HG03064 (cell line): ENCODE results near the gene NAB2.
"Not testable (repeated sequence)": the region's sequence is repeated elsewhere in the genome, so short reads cannot be mapped to it uniquely, and the experiment has no call there.

Experiments
- ATAC-seq: cut with Tn5 transposase; IDR thresholded peaks from one replicate; pipeline ENCODE4 v1.9.1; 2021; ENCODE audit warnings: low read depth; ENCODE audit not compliant: unreplicated experiment

NAB2 gene, protein sequence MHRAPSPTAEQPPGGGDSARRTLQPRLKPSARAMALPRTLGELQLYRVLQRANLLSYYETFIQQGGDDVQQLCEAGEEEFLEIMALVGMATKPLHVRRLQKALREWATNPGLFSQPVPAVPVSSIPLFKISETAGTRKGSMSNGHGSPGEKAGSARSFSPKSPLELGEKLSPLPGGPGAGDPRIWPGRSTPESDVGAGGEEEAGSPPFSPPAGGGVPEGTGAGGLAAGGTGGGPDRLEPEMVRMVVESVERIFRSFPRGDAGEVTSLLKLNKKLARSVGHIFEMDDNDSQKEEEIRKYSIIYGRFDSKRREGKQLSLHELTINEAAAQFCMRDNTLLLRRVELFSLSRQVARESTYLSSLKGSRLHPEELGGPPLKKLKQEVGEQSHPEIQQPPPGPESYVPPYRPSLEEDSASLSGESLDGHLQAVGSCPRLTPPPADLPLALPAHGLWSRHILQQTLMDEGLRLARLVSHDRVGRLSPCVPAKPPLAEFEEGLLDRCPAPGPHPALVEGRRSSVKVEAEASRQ

DNA sequence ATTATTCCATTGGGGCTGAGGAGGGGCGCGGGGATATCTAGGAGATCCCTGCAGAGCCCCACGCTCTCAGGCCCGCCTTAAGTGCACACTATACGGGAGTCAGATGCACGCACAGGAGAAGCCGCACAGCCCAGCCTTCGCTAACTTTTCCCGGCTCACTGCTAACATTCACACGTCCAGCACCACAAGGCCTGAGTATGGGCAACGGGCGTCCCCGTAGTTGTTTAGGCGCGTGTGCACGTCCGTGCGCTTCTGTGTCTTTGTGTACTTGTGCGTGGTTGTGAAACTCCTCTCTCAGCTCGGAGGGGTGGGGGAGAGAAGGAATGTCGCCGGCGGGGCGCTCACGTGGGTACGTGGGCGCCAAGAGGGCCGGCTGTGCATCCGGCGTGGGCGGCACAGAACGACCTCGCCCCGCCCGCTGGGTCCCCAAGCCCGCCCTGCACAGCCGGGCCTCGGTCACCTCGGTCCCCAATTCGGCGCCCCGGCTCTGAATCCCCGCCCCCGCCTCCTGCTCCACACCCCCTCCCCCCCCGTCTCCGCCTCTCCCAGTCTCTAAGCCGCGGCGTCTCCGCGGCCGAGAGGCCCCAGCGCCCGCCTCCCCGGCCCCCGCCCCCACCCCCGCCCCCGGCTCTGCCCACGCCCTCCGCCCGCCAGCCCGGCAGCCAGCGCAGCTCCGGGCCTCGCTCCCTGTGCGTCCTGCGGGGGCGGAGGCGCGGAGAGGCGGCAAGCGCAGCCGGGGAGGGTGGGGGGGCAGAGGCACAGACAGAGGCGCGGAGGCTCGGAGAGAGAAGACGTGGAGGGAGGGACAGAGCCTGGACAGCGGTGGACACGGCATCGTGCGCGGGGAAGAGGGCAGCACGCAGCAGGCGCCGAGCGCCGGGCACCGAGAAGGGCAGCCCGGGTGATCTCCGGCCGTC is at the start of gene NAB2:
TSS of gene NAB2 (plus strand) at position 761 of the 917 bp plus-strand sequence. CDS start 158 bp downstream, outside the sequence.
- peak; percentile 53 for ATAC-seq

DNA sequence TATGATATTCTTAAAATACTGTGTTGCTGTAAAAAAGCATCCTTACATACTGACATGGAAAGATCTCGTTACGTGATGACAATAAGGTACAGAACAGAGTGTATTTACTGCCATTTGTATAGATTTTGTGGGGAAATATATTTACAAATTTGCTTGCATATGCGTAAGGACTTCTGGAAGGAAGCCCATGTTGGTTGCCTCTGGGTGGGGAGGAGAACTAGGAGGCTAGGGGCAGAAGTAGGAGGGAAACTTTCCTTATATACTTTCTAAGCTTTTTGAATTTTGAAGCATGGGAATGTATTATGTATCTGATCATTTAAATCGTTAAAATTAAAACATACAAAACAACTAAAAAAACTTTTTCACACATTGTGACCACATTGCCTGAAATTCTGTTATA is 48.7 kb upstream of the NAB2 start:
- no peak for ATAC-seq

- ATAC-seq, result no peak
These were observed 48.2 kb upstream of the NAB2 start for GRCh38 chr12:57040750-57041149.

GRCh38 chr12:57042695-57043094 is 46.2 kb upstream of the NAB2 start:
- ATAC-seq, result no peak

GRCh38 chr12:57044468-57044867 is 44.4 kb upstream of the NAB2 start:
- ATAC-seq, result no peak

DNA sequence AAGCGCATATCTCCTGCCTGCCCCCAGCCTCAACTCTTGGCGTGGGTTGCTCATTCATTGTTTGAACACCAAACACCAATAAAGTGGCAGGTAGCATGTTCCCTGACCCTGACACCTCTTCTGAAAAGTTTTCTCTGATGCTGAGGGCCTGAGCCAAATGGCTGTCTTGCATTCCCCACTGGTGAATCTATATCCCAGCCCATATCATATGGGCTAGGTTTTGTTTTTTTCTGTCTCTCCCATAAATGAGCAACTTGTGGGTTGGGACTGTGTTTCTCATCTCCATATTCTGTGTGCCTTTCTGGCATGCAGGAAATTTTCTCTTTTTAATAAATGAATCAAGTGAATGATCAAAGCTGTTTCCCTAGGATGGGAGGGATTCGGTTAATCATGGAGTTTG is 44.0 kb upstream of the NAB2 start:
- no peak for ATAC-seq

- no peak for ATAC-seq
These were observed 42.7 kb upstream of the NAB2 start for GRCh38 chr12:57046086-57046791.

GRCh38 chr12:57046947-57047890 is 41.7 kb upstream of the NAB2 start:
- no peak for ATAC-seq

- no peak for ATAC-seq
These were observed 40.9 kb upstream of the NAB2 start for GRCh38 chr12:57047981-57048380.

- no peak for ATAC-seq
These were observed 40.3 kb upstream of the NAB2 start for GRCh38 chr12:57048423-57049118.

- ATAC-seq, result no peak
These were observed 39.8 kb upstream of the NAB2 start for GRCh38 chr12:57049119-57049446.

DNA sequence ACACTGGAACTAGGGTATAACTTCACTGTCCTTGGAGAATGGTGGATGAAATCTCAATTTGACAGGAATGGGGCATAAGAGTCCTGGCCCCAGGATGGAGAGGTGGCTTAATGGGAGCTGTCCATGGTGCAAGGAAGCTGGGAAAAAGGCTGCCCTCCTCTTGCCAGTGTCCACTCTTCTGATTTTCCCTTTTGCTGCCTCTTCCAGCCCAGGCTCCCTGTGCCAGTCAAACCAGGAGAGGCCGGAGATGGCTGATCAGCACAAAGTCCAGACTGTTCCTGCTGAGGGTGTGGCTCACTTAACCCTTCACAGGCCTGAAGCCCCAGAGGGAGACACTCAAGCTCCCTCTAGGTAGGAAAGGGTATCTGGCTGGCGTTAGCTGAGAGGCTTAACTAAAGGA is 39.0 kb upstream of the NAB2 start, which contains the start of gene MYO1A:
TSS of gene MYO1A (minus strand) at position 240 of the 400 bp plus-strand sequence. CDS start 1,806 bp downstream, outside the sequence.
- ATAC-seq, result no peak

- ATAC-seq, result no peak
These were observed 37.9 kb upstream of the NAB2 start for GRCh38 chr12:57051011-57051410.

DNA sequence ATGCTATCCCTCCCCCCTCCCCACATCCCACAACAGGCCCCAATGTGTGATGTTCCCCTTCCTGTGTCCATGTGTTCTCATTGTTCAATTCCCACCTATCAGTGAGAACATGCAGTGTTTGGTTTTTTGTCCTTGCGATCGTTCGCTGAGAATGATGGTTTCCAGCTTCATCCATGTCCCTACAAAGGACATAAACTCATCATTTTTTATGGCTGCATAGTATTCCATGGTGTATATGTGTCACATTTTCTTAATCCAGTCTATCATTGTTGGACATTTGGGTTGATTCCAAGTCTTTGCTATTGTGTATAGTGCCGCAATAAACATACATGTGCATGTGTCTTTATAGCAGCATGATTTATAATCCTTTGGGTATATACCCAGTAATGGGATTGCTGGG is 35.8 kb upstream of the NAB2 start:
- not testable (repeated sequence) for ATAC-seq

GRCh38 chr12:57053901-57054300 is 35.0 kb upstream of the NAB2 start:
- not testable (repeated sequence) for ATAC-seq

GRCh38 chr12:57055824-57056223 is 33.1 kb upstream of the NAB2 start:
- no peak for ATAC-seq

- ATAC-seq, result no peak
These were observed 31.7 kb upstream of the NAB2 start for GRCh38 chr12:57057067-57057751.

GRCh38 chr12:57058454-57058853 is 30.5 kb upstream of the NAB2 start:
- ATAC-seq, result no peak
